GM21576 (cell line): Measurements from ENCODE around the gene SEC16A.

Experiments used
- ATAC-seq: cut with Tn5 transposase; IDR thresholded peaks from one replicate; pipeline ENCODE4 v1.9.1; 2021; ENCODE audit warnings: mild to moderate bottlenecking, moderate library complexity; ENCODE audit not compliant: unreplicated experiment

The SEC16A gene

GRCh38 chr9:136518623-136519022 is 35.8 kb upstream of the SEC16A start:
- no peak for ATAC-seq

DNA sequence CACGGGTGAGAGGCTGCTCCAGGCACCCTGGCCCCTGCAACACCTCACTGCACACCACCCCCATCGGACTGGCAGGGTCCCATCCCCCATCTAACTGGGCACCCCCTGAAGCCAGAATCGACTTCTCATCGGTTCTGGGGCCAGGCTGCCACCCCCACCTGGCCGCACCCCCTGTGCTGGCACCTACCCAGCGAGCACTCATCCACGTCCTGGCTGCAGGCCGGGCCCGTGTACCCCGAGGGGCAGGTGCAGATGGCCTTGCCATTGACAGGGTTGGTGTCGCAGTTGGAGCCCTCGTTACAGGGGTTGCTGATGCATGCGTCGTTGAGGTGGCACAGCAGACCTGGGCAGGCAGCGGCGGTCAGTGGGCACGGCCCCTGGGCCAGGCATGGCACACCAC is 35.1 kb upstream of the SEC16A start:
- no peak for ATAC-seq

- ATAC-seq = no peak
Observed at GRCh38 chr9:136517012-136517743, 34.3 kb upstream of the SEC16A start.

GRCh38 chr9:136516191-136516654 is 33.4 kb upstream of the SEC16A start:
- ATAC-seq = no peak

DNA sequence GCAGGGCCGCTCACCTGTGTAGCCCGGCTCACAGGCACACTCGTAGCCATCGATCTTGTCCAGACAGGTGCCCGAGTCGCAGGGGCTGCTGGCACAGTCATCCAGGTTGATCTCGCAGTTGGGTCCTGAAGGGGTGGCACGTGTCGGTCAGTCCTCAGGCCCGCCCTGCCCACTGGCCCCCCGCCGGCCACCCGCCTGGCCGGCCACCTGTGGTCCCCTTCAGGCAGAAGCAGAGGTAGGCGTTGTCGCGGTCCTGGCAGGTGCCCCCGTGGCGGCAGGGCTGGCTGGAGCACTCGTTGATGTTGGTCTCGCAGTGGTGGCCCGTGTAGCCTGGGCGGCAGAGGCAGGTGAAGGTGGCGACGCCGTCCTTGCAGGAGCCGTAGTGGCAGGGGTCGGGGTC is 32.4 kb upstream of the SEC16A start:
- no peak for ATAC-seq

DNA sequence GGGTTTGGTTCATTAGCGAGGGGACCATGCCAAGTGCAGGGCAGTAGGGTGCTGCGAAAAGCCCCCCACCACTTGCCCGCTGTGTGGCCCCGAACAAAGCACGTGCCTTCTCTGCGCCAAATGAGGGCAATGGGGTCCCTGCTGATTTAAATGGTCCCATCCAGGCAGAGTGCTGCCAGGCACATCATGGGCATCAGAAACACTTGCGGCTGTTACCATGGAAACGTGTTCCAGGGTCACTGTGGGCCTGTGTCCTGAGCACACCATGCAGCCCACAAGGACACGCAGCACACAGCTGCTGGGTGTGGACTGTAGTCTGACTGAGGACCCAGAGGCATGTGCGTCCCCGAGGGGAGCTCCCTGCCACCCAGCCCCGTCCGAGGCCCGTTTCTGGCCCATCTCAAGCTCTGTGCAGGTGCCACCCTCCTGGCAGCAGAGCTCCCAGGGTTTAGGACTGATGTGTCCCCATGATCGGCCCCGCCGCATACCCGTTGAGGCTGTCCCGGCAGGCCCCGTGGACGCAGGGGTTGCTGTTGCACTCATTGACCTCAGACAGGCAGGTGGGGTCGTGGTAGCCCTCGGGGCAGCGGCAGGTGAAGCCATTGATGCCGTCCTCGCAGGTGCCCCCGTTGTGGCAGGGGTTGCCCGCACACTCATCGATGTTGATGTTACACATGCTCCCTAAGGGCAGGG is 31.3 kb upstream of the SEC16A start:
- ATAC-seq = no peak

DNA sequence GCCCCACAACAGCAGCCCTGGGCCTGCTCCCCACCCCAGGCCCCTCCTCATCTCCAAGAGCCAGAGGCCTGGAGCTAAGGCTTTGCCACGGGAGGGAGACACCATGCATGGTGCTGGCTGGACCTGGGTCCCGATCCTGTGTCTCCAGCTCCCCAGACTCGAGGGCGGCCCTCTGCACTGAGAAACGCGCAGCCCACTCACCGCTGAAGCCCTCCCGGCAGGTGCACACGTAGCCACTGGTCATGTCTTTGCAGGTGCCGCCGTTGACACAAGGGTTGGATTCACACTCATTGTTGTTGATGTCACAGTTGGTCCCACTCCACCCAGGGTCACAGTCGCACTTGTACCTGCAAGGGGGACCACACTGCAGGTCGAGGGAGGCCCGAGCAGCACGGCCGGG is 30.4 kb upstream of the SEC16A start:
- ATAC-seq = no peak

GRCh38 chr9:136512651-136513071 is 29.8 kb upstream of the SEC16A start:
- no peak for ATAC-seq

DNA sequence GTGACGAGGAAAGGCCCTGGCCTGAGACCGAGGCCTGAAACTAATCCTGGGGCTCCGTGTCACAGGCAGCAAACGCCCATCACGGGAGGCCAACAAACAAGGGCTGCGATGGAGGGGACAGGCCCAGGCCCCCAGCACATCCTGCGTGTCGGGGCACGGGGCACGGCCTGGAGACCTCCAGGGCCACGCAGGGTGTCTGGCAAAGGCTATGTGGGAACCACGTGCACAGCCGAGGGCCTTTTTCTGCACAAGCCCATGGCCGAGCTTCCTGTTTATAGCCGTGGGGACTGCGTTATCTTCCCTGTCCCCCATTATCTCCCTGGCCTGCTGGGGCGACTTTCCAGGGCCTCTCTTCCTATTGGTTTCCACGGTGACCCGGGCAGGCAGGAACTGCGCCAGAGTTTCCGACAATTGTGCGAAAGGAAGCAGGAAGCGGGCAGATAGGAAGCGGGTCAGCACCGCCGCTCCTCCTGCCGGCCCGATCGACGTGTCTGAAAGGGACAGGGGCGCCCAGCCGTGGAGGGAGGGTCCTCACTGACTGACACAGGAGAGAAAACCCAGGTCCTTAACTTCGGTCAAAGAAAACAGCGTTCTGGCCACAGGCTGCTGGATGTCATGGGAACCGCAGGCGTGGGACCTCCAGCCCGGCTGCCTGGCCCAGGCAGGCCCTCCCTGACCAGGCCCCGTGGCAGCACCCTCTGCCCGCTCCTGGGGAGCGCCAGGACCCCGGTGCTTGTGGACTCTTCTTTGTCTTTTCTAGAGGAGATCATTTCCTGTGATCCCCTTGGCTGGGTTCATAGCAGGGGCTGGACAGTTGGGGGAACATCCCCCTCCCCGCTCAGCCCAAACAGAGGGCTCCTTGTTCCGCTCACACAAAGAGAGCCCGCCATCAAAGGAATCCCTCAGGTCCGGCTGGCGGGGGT is 29.1 kb upstream of the SEC16A start:
- no peak for ATAC-seq

DNA sequence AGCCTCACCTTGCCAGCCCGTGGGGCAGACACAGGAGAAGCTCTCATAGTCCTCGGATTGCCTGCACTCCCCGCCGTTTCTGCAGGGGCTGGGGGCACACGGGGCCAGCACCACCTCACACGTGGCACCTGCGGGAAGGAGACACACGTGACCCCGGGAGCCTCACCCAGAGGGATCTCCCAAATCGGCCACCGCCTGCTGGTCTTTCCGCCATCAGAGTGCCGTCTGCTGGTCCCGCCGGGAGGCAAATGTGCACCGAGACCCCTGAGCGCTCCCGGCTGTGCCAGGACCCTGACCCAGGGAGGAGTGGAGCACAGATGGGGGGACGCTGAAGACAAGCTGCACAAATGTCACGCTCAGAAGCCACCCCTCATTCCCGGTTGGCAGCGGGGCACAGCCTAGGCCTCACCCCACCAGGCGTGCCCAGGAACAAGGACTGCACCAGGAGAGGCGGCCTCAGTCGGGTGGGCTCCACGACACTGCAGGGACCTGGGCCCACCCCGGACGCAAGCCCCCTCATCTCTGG is 28.4 kb upstream of the SEC16A start:
- ATAC-seq = no peak

GRCh38 chr9:136510561-136510960 is 27.7 kb upstream of the SEC16A start:
- no peak for ATAC-seq

DNA sequence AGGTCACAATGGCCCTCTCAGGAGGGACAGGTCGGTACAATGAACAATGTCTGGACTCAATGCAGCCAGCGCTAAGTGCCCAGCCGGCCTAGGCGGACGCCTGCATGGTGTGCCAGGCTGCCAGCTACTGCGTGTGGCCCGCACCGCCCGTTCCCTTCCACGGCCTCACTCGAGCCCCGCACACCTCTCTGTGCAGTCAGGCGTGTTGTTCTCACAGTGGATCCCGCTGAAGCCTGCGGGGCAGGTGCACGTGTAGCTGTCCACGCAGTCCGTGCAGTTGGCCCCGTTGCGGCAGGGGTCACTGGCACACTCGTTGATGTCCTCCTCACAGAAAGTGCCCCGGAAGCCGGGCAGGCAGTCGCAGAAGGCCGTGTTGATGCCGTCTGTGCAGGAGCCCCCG is 26.7 kb upstream of the SEC16A start:
- no peak for ATAC-seq

DNA sequence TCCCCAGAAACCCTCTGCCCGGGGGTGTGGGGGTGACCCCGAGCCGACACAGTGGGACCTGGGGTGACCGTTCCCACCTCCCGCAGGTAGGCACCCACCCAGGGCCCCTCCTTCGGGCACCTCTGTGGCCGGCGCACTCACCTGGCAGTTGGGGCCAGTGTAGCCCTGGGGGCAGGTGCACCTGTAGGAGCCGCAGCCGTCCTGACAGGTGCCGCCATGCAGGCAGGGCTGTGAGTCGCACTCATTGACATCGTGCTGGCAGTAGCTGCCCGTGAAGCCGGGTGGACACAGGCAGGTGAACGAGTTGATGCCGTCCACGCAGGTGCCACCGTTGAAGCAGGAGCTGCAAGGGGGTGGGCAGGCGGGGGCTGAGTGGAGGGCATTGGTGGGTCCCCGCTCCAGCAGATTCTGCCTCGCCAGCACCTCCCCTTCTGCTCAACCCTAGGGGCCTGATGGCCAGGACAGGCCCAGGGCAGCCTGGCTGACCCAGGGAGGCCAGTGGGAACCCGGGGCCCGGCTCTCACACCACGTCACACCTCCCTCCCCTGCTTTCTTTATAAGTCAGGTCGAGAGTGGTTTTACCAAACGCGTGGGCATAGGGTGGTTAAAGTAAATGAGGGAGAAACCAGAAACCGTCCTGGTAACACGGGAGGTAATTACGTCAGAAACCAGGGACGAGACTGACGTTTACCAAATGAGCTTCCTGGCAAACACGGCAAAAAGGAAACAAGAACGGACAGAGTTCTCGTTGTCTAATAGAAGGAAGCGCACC is 26.1 kb upstream of the SEC16A start:
- no peak for ATAC-seq

GRCh38 chr9:136507992-136508375 is 25.1 kb upstream of the SEC16A start:
- ATAC-seq = no peak

- ATAC-seq = no peak
Observed at GRCh38 chr9:136507221-136507991, 24.6 kb upstream of the SEC16A start.

DNA sequence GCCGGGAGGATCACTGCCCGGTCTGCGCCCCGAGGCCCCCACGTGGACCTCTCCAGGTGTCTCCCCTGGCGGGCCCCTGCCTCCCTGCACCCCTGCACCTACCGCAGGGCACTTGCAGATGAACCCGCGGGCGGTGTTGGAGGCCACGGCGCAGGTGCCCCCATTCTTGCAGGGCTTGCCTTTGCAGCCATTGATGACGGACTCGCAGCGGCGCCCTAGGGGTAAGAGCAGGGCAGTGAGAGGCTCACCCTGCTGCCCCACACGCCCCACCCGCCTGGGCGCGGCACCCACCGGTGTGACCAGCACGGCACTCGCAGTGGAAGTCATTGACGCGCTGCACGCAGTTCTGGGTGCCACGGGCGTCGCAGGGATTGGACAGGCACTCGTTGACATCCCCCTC is 23.6 kb upstream of the SEC16A start:
- no peak for ATAC-seq

GRCh38 chr9:136505406-136506403 is 22.9 kb upstream of the SEC16A start:
- no peak for ATAC-seq

DNA sequence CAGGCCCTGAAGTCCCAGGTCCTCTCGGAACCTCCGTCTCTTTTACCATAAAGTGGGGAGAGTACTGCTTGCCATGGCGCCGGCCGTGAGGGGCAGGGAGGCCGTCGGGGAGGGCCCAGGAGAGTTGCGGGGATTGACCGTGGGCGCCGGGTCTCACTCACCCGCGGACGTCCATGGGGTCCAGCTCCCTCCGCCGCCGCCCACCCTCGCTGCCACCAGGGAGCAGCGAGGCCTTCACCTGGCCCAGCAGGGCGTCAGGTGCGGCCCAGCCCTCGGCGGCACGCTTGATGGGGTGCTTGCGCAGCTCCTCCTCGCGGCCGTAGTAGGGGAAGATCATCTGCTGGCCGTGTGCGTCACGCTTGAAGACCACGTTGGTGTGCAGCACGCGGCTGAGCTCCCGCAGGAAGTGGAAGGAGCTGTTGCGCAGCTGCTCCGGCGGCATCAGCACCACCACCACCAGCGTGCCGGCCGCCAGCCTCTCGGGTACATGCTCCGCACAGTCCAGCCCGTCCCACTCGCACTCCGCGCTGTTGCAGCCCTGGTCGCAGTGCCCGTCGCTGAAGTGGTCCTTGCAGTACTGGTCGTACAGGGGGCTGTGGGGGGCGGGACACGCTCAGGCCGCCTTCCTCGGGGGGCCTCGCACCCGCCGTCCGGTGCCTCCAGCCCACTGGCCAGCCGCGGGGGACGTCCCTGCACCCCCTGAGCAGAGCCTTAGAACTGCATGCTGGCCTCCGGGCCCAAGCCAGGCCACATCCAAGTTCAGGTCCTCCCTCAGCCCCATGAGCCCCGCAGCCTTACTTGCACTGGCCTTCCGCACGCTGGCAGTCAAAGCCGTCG is 21.9 kb upstream of the SEC16A start:
- no peak for ATAC-seq
